H1 (cell line): ENCODE results near the gene PSMG2. TPM values are rescaled to one million over a fixed set of nuclear protein-coding genes. Genes with fewer than 3 reads are reported as not detected.

Experiments
- BACH1 ChIP-seq: IDR thresholded peaks from 2 replicates; pipeline ENCODE4 v1.6.1; 2012; ENCODE audit warnings: low read length, improper control_type of control experiment
- CTCF ChIP-seq, 3 experiments: IDR thresholded peaks; 1 replicate in 2 of 3; 2 replicates in 1 of 3; pipeline versions ENCODE4 v1.5.1 to v1.6.1; 2011; ENCODE audit warnings: low read length in 3 of 3, mild to moderate bottlenecking in 3 of 3, inconsistent platforms in 2 of 3, low read depth in 1 of 3, moderate library complexity in 1 of 3; ENCODE audit not compliant: insufficient read depth in 1 of 3; ENCODE audit errors: control extremely low read depth in 1 of 3
- EP300 ChIP-seq, 2 experiments: IDR thresholded peaks; 1 replicate in 1 of 2; 2 replicates in 1 of 2; pipeline ENCODE4 v1.6.1; 2011 to 2012; ENCODE audit warnings: low read depth in 2 of 2, low read length in 2 of 2, mild to moderate bottlenecking in 2 of 2, borderline replicate concordance in 1 of 2, inconsistent platforms in 1 of 2, moderate library complexity in 1 of 2
- HDAC2 ChIP-seq, 2 experiments: fragments of 300-600 bp in 1 of 2; sonication (generic) in 1 of 2; IDR thresholded peaks; 2 replicates each; pipeline ENCODE4 v1.6.1; 2011 to 2012; ENCODE audit warnings: low read depth in 2 of 2, low read length in 2 of 2, mild to moderate bottlenecking in 2 of 2, moderate library complexity in 2 of 2, borderline replicate concordance in 1 of 2, inconsistent platforms in 1 of 2
- KDM1A ChIP-seq: fragments of 200-600, 300-600 bp; sonication (generic); IDR thresholded peaks from 2 replicates; pipeline ENCODE4 v1.7.1; 2016; ENCODE audit warnings: mild to moderate bottlenecking, low read length, borderline replicate concordance
- SP2 ChIP-seq: IDR thresholded peaks from 2 replicates; pipeline ENCODE4 v1.6.1; 2012; ENCODE audit warnings: mild to moderate bottlenecking, low read length, inconsistent platforms
- SP4 ChIP-seq: IDR thresholded peaks from 2 replicates; pipeline ENCODE4 v1.6.1; 2012; ENCODE audit warnings: low read length, inconsistent platforms
- TEAD4 ChIP-seq: IDR thresholded peaks from 2 replicates; pipeline ENCODE4 v1.6.1; 2012; ENCODE audit warnings: low read depth, low read length, inconsistent platforms, mixed read lengths
- polyA plus RNA-seq, 7 experiments: library from polyadenylated mRNA; depleted of rRNA in 3 of 7; stranded (reverse) in 5 of 7; unstranded in 2 of 7; fragments of >200 nt in 5 of 7; fragments of 200-250 nt in 2 of 7; gene quantifications; 1 replicate in 5 of 7; 2 replicates in 1 of 7; 4 replicates in 1 of 7; pipeline versions ENCODE4 v1.2.1 to v1.2.3, GENCODE V29; 2011 to 2013; ENCODE audit warnings: missing spikeins in 2 of 7, mixed read lengths in 2 of 7
- total RNA-seq: library from RNA; stranded (reverse); fragmentation: NEBNext Ultra II Directional; extraction: Animal tissue kit (Norgen Biotek cat#: 25700); gene quantifications from 2 replicates; pipeline ENCODE4 v1.2.1, GENCODE V29; 2021
- TF ChIP-seq, protein P1 (sequence below): fragments of 300-600 bp; sonication (generic); IDR thresholded peaks from 2 replicates; pipeline ENCODE4 v1.7.1; 2012; ENCODE audit warnings: low read length, moderate library complexity, mild to moderate bottlenecking, inconsistent platforms; ENCODE audit not compliant: insufficient replicate concordance

The PSMG2 gene
- total and polyA plus RNA-seq, 2 of the 8 experiments (the other 6 are each of a cell fraction or from before 2014, with no cell fraction given) = 52.9 to 79.3 TPM

GRCh38 chr18:12748671-12749070 lies 45.8 kb downstream of the PSMG2 start (continued):
- TF ChIP-seq, protein P1, sequence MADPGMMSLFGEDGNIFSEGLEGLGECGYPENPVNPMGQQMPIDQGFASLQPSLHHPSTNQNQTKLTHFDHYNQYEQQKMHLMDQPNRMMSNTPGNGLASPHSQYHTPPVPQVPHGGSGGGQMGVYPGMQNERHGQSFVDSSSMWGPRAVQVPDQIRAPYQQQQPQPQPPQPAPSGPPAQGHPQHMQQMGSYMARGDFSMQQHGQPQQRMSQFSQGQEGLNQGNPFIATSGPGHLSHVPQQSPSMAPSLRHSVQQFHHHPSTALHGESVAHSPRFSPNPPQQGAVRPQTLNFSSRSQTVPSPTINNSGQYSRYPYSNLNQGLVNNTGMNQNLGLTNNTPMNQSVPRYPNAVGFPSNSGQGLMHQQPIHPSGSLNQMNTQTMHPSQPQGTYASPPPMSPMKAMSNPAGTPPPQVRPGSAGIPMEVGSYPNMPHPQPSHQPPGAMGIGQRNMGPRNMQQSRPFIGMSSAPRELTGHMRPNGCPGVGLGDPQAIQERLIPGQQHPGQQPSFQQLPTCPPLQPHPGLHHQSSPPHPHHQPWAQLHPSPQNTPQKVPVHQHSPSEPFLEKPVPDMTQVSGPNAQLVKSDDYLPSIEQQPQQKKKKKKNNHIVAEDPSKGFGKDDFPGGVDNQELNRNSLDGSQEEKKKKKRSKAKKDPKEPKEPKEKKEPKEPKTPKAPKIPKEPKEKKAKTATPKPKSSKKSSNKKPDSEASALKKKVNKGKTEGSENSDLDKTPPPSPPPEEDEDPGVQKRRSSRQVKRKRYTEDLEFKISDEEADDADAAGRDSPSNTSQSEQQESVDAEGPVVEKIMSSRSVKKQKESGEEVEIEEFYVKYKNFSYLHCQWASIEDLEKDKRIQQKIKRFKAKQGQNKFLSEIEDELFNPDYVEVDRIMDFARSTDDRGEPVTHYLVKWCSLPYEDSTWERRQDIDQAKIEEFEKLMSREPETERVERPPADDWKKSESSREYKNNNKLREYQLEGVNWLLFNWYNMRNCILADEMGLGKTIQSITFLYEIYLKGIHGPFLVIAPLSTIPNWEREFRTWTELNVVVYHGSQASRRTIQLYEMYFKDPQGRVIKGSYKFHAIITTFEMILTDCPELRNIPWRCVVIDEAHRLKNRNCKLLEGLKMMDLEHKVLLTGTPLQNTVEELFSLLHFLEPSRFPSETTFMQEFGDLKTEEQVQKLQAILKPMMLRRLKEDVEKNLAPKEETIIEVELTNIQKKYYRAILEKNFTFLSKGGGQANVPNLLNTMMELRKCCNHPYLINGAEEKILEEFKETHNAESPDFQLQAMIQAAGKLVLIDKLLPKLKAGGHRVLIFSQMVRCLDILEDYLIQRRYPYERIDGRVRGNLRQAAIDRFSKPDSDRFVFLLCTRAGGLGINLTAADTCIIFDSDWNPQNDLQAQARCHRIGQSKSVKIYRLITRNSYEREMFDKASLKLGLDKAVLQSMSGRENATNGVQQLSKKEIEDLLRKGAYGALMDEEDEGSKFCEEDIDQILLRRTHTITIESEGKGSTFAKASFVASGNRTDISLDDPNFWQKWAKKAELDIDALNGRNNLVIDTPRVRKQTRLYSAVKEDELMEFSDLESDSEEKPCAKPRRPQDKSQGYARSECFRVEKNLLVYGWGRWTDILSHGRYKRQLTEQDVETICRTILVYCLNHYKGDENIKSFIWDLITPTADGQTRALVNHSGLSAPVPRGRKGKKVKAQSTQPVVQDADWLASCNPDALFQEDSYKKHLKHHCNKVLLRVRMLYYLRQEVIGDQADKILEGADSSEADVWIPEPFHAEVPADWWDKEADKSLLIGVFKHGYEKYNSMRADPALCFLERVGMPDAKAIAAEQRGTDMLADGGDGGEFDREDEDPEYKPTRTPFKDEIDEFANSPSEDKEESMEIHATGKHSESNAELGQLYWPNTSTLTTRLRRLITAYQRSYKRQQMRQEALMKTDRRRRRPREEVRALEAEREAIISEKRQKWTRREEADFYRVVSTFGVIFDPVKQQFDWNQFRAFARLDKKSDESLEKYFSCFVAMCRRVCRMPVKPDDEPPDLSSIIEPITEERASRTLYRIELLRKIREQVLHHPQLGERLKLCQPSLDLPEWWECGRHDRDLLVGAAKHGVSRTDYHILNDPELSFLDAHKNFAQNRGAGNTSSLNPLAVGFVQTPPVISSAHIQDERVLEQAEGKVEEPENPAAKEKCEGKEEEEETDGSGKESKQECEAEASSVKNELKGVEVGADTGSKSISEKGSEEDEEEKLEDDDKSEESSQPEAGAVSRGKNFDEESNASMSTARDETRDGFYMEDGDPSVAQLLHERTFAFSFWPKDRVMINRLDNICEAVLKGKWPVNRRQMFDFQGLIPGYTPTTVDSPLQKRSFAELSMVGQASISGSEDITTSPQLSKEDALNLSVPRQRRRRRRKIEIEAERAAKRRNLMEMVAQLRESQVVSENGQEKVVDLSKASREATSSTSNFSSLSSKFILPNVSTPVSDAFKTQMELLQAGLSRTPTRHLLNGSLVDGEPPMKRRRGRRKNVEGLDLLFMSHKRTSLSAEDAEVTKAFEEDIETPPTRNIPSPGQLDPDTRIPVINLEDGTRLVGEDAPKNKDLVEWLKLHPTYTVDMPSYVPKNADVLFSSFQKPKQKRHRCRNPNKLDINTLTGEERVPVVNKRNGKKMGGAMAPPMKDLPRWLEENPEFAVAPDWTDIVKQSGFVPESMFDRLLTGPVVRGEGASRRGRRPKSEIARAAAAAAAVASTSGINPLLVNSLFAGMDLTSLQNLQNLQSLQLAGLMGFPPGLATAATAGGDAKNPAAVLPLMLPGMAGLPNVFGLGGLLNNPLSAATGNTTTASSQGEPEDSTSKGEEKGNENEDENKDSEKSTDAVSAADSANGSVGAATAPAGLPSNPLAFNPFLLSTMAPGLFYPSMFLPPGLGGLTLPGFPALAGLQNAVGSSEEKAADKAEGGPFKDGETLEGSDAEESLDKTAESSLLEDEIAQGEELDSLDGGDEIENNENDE = no peak
- TF ChIP-seq BACH1 (no peak), SP4 (no peak), HDAC2 (IDR thresholded peaks at IDR 0.05; ENCODE audit: borderline replicate concordance in 1 of 2, low read depth in 2 of 2, low read length in 2 of 2) (no peak), CTCF (IDR thresholded peaks at IDR 0.05; ENCODE audit: control extremely low read depth in 1 of 3, insufficient read depth in 1 of 3, low read depth in 1 of 3, low read length in 3 of 3) (no peak), TEAD4 (no peak), KDM1A (no peak), EP300 (IDR thresholded peaks at IDR 0.05; ENCODE audit: borderline replicate concordance in 1 of 2, low read depth in 2 of 2, low read length in 2 of 2) (no peak), SP2 (no peak)
